GM12874 (cell line): ENCODE results near the gene MIER2.

Source experiments
- TF ChIP-seq, protein P1 (sequence below): IDR thresholded peaks from 2 replicates; pipeline ENCODE4 v1.5.1; 2011; ENCODE audit warnings: low read depth, mild to moderate bottlenecking, control low read depth, low read length, moderate library complexity; ENCODE audit not compliant: insufficient read depth

MIER2 gene

DNA sequence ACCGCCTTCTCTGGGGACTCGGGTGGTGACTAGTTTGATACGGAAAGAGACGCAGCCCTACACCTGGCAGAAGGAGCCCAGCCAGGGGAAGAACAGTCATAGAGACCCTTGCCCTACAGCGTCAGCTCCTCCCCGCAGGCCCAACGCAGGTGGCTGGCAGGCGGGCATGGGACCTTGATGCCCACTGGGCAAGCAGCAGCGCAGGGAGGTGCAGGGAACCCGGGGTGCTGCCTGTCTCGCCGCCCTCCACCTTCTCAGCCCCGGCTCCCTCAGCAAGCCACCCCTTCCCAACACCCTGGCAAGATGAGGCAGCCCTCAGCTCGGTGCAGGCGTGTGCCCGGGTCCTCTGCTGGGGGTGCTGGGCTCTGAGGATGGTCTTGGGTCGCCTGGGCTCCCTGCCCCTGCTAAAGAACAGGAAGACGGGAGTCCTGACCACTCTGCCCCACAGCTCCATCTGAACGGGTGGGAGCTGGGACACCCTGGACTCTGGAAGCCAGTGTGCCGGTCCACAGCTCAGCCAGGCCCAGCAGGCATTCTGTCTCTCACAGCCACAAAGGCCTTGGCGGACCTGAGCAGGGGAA is 9.0 kb downstream of the MIER2 start:
- TF ChIP-seq, protein P1, sequence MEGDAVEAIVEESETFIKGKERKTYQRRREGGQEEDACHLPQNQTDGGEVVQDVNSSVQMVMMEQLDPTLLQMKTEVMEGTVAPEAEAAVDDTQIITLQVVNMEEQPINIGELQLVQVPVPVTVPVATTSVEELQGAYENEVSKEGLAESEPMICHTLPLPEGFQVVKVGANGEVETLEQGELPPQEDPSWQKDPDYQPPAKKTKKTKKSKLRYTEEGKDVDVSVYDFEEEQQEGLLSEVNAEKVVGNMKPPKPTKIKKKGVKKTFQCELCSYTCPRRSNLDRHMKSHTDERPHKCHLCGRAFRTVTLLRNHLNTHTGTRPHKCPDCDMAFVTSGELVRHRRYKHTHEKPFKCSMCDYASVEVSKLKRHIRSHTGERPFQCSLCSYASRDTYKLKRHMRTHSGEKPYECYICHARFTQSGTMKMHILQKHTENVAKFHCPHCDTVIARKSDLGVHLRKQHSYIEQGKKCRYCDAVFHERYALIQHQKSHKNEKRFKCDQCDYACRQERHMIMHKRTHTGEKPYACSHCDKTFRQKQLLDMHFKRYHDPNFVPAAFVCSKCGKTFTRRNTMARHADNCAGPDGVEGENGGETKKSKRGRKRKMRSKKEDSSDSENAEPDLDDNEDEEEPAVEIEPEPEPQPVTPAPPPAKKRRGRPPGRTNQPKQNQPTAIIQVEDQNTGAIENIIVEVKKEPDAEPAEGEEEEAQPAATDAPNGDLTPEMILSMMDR, result no peak

DNA sequence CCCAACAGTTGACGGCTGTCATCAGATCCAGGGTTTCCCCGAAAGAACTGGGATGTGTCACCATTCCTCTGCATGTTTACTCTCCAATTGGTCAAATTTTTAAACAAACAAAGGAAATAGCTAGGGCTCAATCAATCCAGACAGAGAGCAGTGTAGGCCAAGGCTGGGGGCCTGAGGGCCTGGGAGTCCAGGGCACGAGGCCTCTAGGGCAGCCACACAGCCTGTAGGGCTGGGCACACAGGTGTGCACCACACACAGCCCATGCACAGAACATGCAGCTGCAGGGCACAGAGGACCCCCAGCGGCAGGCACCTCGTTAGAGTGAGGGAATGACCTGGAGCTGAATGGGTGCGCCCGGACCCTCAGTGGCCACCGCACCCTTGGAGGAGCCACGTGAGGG is 9.5 kb downstream of the MIER2 start:
- TF ChIP-seq, protein P1, result no peak

DNA sequence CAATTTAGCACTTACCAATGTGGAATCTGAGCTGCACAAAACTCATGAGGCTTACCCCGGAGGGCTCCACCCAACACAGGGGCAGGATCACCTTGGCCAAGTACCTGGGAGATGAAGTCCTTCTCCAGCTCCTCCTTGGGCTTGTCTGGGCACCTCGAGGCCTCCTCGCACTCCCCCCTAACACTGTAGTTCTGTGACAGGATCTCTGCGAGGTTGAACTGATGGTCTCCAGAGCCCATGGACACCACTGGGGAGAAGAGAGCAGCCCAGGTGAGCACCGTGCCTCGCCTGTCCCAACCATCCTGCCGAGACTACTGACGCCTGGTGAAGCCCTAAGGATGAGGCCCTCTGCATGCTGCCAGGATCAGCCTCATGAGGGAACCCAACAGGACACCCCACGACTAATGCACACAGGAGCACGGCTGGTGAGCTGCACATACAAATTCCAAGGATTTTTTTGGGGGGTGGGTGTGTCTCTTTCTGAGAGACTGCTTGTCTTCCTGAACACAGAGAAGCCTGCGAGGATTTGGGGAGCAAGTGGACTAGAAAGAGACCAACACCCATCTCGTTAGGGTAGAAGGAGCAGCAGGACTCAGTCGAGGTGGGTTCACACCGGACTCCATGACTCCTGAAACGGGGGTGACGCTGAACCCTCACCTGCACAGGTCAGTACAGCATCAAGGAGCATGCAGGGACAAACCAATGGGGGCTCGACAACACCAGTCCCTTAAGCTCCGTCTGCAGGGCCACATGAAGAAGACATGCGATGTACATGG is 10.1 kb downstream of the MIER2 start:
- TF ChIP-seq, protein P1, result no peak

DNA sequence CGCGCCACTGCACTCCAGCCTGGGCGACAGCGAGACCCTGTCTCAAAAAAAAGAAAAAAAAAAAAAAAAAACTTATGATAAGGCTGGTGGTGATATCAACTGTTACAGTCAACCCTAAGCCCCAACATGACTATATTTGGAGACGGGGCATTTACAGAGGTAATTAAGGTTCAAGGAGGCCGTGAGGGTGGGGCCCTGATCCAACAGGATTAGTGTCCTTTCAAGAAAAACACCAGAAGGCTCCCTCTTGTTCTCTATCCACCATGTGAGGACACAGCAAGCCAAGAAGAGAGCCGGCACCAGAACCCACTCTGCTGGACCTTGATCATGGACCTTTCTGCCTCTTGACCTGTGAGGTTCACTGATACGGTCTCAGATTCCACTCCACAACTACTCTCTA is 14.1 kb downstream of the MIER2 start:
- TF ChIP-seq, protein P1, result no peak

DNA sequence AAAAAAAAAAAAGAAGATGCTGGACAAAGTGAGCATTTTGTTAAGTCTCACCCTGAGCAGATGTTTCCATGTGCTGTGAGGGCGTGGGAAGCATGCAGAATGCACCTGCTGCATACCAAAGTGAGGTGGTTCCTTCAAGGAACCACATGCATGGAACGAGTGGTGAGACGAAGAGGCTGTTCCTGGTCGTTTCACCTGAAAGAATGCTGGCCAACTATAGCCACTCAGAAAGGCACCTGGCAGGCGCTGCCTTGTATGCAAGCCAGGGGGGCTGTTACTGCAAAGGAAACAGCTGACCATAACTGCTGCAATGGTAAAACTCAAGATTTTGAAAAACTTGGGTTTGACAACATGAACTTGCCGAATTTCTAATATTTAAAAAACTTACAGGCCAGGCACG is 14.7 kb downstream of the MIER2 start:
- TF ChIP-seq, protein P1, result no peak

DNA sequence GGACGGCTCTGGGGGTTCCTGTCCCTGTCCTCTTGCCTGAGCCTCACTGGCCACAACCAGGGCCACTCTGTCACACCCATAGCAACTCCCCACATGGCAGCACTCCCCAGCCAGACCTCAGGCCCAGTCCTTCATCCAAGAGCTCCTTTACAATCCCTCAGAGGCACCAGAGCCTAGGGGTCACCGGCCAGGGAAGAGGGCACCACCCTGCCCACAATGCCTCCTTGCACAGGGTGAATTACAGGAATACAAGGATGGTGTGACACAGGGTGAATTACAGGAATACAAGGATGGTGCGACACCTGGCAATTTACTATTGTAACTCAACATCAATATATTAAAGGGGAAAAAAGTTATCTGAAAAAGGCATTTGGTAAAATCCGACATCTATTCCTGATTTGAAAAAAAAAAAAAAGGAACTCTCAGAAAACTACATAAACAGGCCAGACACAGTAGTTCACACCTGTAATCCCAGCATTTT is 16.5 kb downstream of the MIER2 start:
- TF ChIP-seq, protein P1, result no peak

DNA sequence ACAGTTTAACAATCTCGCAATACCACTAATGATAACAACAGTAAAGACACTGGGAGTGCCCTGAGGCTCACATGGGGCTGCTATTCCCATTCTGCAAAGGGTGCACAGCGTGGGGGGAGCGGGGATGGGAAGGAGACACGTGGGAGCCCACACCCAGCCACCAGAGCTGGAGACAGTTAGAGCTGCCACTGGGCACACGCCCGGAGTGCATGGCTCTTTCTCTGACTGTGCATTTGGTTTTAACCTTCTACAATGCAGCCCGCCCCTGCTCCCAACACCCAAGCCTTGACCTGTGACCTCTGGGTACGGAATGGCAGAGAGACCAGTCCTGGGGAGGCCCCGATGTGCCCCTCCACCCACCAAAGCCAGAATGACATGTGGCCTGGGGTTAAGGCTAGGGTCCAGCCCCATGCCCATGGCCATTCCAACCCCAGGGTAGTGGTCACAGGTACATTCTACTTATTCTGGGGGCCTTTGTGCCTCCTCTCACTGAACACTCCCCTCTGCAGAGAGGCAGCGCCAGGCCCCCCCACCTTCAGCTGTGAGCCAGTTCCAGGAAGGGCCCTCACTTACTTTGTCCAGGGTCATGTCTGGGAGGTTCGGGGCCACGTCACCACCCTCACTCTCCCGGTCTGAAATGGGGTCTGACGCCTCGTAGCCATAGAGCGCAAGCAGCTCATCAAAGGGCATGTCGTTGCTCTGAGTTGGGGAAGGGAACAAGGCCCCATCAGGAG is 17.1 kb downstream of the MIER2 start:
- TF ChIP-seq, protein P1, result no peak
